Kidney (tissue), 14 donors: ENCODE results near the gene SULT2B1. TPM values are rescaled to one million over a fixed set of nuclear protein-coding genes. Genes with fewer than 3 reads are reported as not detected.
A peak's percentile ranks its signal among the peaks of the same experiment; 100 is the strongest.

Experiments used
- DNase-seq, 5 donors: peaks; one replicate each; pipeline ENCODE4 v3.0.0-alpha.2; 2013 to 2020
- FAIRE-seq: peaks from 2 replicates; lab custom pipeline; 2012; peaks lifted over from hg19 to GRCh38; lab: Jason Lieb, UNC
- H3K27ac ChIP-seq, 2 donors: one replicate each; pipeline ENCODE4 v1.7.0; 2013; ENCODE audit warnings: low read depth in 2 of 2, low read length in 2 of 2, inconsistent platforms in 1 of 2
- H3K27me3 ChIP-seq: one replicate; pipeline ENCODE4 v1.7.1; 2013; ENCODE audit warnings: low read length, inconsistent platforms; ENCODE audit not compliant: control insufficient read depth, insufficient read depth
- H3K36me3 ChIP-seq, 3 donors: one replicate each; pipeline versions ENCODE4 v1.7.0 to v1.7.1; 2013; ENCODE audit warnings: low read length in 3 of 3, control low read depth in 1 of 3, inconsistent platforms in 1 of 3; ENCODE audit not compliant: insufficient read depth in 3 of 3, control insufficient read depth in 2 of 3
- H3K4me1 ChIP-seq, 3 donors: one replicate each; pipeline versions ENCODE4 v1.7.0 to v1.7.1; 2013; ENCODE audit warnings: low read length in 3 of 3, inconsistent platforms in 1 of 3, low read depth in 1 of 3; ENCODE audit not compliant: control insufficient read depth in 2 of 3, insufficient read depth in 2 of 3
- H3K4me3 ChIP-seq, 3 donors: one replicate each; pipeline versions ENCODE4 v1.7.0 to v1.8.1; 2013; ENCODE audit warnings: low read length in 3 of 3, control low read depth in 1 of 3, inconsistent platforms in 1 of 3
- H3K9ac ChIP-seq, 3 donors: one replicate each; pipeline versions ENCODE4 v1.7.0 to v1.7.1; 2013; ENCODE audit warnings: low read length in 3 of 3, control low read depth in 1 of 3, inconsistent platforms in 1 of 3
- H3K9me3 ChIP-seq, 3 donors: one replicate each; pipeline versions ENCODE4 v1.7.0 to v1.7.1; 2013; ENCODE audit warnings: low read length in 3 of 3, control low read depth in 1 of 3, inconsistent platforms in 1 of 3; ENCODE audit not compliant: control insufficient read depth in 2 of 3, insufficient read depth in 1 of 3
- CTCF ChIP-seq: IDR thresholded peaks from 3 replicates; pipeline ENCODE4 v1.5.1; 2012; ENCODE audit warnings: mild to moderate bottlenecking, moderate library complexity, borderline replicate concordance; ENCODE audit not compliant: insufficient read depth; ENCODE audit errors: extremely low read depth
- intact Hi-C: fragments of 100-400 bp; cut with DNase I; formaldehyde crosslinking; loops from one replicate; pipeline ENCODE4 v1.11.1; 2022
- polyA plus RNA-seq: library from polyadenylated mRNA; stranded (reverse); fragments of 350-450 nt; fragmentation: Illumina TruSeq; extraction: RNeasy Lipid Tissue Mini Kit (QIAGEN cat#74804); gene quantifications from one replicate; pipeline ENCODE4 v1.2.3, GENCODE V29; 2014; ENCODE audit warnings: low read depth, low replicate concordance; ENCODE audit not compliant: insufficient read depth
- total RNA-seq: library from RNA; stranded (reverse); fragmentation: NEBNext Ultra II Directional; extraction: Animal tissue kit (Norgen Biotek cat#: 25700); gene quantifications from one replicate; pipeline ENCODE4 v1.2.1, GENCODE V29; 2021
- donor health status: control.
- donor health status: control.
- donor health status: control.
- donor health status: control.
- donor health status: control.
- donor health status: DM: yes; HTN: yes; CAD: no.
- donor health status: Normal renal cell carcinoma (clear cell type).

Gene SULT2B1
- total and polyA plus RNA-seq, 2 donors from 2014 or later: 2.3 TPM

GRCh38 chr19:48607359-48607755 is 55.4 kb downstream of the SULT2B1 start:
- H3K27ac ChIP-seq: no peak overlapping the region
- FAIRE-seq (no peak), DNase-seq (no peak)
- no peaks in the 10 kb centered on the region for H3K27me3 ChIP-seq
- no peaks in the 10 kb centered on the region for H3K4me1 ChIP-seq
- no peak overlapping the region for H3K4me3 ChIP-seq
- H3K9me3 ChIP-seq: no peaks in the 10 kb centered on the region
- TF ChIP-seq CTCF: no peak
- no peak overlapping the region for H3K9ac ChIP-seq
- H3K36me3 ChIP-seq: no peaks in the 10 kb centered on the region
- intact Hi-C loops: no loop called here

GRCh38 chr19:48608798-48609263 is 56.9 kb downstream of the SULT2B1 start:
- intact Hi-C loops: no loop called here
- Histone ChIP-seq H3K36me3 (no peaks in the 10 kb centered on the region), H3K4me1 (no peaks in the 10 kb centered on the region), H3K27me3 (no peaks in the 10 kb centered on the region), H3K9ac (no peak overlapping the region), H3K27ac (no peak overlapping the region), H3K9me3 (no peaks in the 10 kb centered on the region), H3K4me3 (no peak overlapping the region)
- DNase-seq (peak in 1 of 5 donors; percentile 67), FAIRE-seq (no peak)
- TF ChIP-seq CTCF: peak; percentile 10

DNA sequence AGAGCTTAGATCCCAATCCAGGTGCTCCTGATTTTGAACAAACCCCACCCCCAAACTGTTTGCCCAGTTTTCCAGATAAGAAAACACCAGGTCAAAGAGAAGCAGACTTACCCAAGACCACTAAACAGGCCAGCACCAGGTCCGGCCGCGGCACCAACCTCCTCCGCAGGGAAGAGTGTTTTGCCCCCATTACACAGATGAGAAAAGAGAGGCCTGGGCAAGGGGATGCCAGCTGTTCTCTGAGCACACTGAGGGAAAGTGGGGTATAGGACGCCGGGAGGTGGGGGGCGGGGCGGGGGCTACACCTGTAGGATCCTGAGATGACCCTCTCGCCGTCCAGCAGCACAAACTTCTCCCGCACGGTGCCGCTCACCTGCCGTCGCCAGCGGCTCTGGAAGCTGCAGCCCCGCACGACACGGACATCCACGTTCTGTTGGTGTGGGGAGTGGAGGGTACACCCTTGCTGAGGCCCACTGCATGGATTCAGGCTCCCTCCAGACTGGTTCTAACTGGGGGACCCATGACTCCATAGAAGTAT is 57.7 kb downstream of the SULT2B1 start:
- no peaks in the 10 kb centered on the region for H3K27me3 ChIP-seq
- H3K4me1 ChIP-seq: no peaks in the 10 kb centered on the region
- intact Hi-C loops: no loop called here
- no peak for FAIRE-seq
- H3K27ac ChIP-seq: no peak overlapping the region
- no peaks in the 10 kb centered on the region for H3K9me3 ChIP-seq
- TF ChIP-seq CTCF: no peak
- no peaks in the 10 kb centered on the region for H3K36me3 ChIP-seq
- no peak for DNase-seq
- H3K4me3 ChIP-seq: no peak overlapping the region
- H3K9ac ChIP-seq: no peak overlapping the region

DNA sequence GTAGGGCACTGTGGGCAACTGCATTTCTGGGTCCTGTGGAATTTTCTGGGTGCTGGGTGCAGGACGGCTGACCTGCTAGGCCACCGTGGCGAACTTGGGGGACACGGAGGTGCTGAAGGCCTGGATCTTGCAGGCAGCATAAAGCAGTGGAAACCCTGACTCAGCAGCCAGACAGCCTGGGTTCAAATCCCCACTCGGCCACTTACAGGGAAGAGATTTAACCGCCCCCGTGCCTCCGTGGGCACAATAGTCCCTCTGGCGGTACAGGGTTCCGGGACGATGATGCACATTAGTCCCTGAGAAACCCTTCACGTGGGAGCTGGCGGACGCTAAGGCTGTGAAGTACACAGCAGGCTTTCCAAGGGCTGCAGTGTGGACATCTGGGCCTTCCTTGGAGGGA is 59.9 kb downstream of the SULT2B1 start:
- H3K27ac ChIP-seq: no peak overlapping the region
- H3K27me3 ChIP-seq: no peaks in the 10 kb centered on the region
- TF ChIP-seq CTCF: no peak
- no peak for FAIRE-seq
- H3K4me1 ChIP-seq: peaks cover 0 to 4% (median 0%) of the 10 kb centered on the region in 3 donors
- H3K9me3 ChIP-seq: no peaks in the 10 kb centered on the region
- intact Hi-C loops: no loop called here
- H3K9ac ChIP-seq: no peak overlapping the region
- H3K36me3 ChIP-seq: peaks cover 0 to 12% (median 11%) of the 10 kb centered on the region in 3 donors
- no peak overlapping the region for H3K4me3 ChIP-seq
- no peak for DNase-seq
